ENCODE measurements around the gene NRM. TPM values are rescaled to one million over a fixed set of nuclear protein-coding genes. Genes with fewer than 3 reads are reported as not detected.

The NRM gene
- total and polyA plus RNA-seq, 2 of the 13 experiments (the other 11 are each of a cell fraction or from before 2014, with no cell fraction given): 12.5 to 16.0 TPM

DNA sequence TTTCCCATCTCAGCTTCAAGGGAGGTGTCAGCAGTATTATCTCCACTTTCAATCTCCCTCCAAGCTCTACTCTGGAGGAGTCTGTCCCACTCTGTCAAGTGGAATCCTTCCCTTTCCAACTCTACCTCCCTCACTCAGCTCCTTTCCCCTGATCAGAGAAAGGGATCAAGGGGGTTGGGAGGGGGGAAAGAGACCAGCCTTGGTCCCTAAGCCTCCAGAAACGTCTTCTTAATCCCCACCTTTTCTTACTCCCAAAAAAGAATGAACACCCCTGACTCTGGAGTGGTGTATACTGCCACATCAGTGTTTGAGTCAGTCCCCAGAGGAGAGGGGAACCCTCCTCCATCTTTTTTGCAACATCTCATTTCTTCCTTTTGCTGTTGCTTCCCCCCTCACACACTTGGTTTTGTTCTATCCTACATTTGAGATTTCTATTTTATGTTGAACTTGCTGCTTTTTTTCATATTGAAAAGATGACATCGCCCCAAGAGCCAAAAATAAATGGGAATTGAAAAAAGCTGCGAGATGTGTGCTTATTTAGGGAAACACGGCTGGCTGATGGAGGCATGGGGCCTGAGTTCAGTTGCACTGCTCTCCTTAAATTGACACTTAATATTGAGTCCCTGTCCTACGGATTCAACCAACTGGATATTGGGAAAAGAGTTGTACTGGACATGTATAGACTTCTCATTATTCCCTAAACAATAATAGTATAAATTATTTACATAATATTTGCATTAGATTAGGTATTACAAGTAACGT lies 34.3 kb upstream of the NRM start (continued):
- TF ChIP-seq ZNF510 (CRISPR knock-in tag; IDR thresholded peaks at IDR 0.05; ENCODE audit: low read depth) (no peak), SMYD3 (CRISPR knock-in tag; IDR thresholded peaks at IDR 0.05) (no peak), MEIS1 (CRISPR knock-in tag; IDR thresholded peaks at IDR 0.05; ENCODE audit: borderline replicate concordance) (no peak), REPIN1 (CRISPR knock-in tag; IDR thresholded peaks at IDR 0.05; ENCODE audit: borderline replicate concordance, low read depth) (no peak), EED (CRISPR knock-in tag; IDR thresholded peaks at IDR 0.05) (no peak), SOX5 (CRISPR knock-in tag; IDR thresholded peaks at IDR 0.05; ENCODE audit: borderline replicate concordance) (no peak), JUNB (CRISPR knock-in tag; IDR thresholded peaks at IDR 0.05; ENCODE audit: borderline replicate concordance) (no peak), YEATS4 (CRISPR knock-in tag; IDR thresholded peaks at IDR 0.05; ENCODE audit: borderline replicate concordance) (no peak), KAT2B (IDR thresholded peaks at IDR 0.05; ENCODE audit: borderline replicate concordance, low read depth, low read length) (no peak), ZFX (CRISPR knock-in tag; IDR thresholded peaks at IDR 0.05; ENCODE audit: low read depth) (0 out of 2 replicates have a peak, but pooled peaks have one; percentile 4), GABPB1 (CRISPR knock-in tag; IDR thresholded peaks at IDR 0.05) (no peak), RFX3 (CRISPR knock-in tag; IDR thresholded peaks at IDR 0.05) (no peak), ZKSCAN5 (CRISPR knock-in tag; IDR thresholded peaks at IDR 0.05) (no peak), ELF1 (CRISPR knock-in tag; IDR thresholded peaks at IDR 0.05) (no peak), ZNF382 (CRISPR knock-in tag; IDR thresholded peaks at IDR 0.05; ENCODE audit: borderline replicate concordance) (no peak), SATB2 (CRISPR knock-in tag; IDR thresholded peaks at IDR 0.05) (no peak), GATAD1 (CRISPR knock-in tag; IDR thresholded peaks at IDR 0.05) (no peak), NR2C2 (CRISPR knock-in tag; IDR thresholded peaks at IDR 0.05; ENCODE audit: borderline replicate concordance) (no peak), NFYB (CRISPR knock-in tag; IDR thresholded peaks at IDR 0.05) (no peak), ZNF124 (CRISPR knock-in tag; IDR thresholded peaks at IDR 0.05) (no peak), ZNF558 (CRISPR knock-in tag; IDR thresholded peaks at IDR 0.05; ENCODE audit: borderline replicate concordance) (0 out of 2 replicates have a peak, but pooled peaks have one; percentile 4), WIZ (CRISPR knock-in tag; IDR thresholded peaks at IDR 0.05) (no peak), ZNF550 (CRISPR knock-in tag; IDR thresholded peaks at IDR 0.05; ENCODE audit: borderline replicate concordance) (no peak), GATA4 (IDR thresholded peaks at IDR 0.05; ENCODE audit: borderline replicate concordance, low read depth) (0 out of 2 replicates have a peak, but pooled peaks have one; percentile 15), RBFOX2 (IDR thresholded peaks at IDR 0.05; ENCODE audit: low read depth, low read length) (peak; percentile 15), RBM22 (optimal IDR thresholded peaks at IDR 0.05; ENCODE audit: low read length) (peak; percentile 99), HOXA7 (CRISPR knock-in tag; IDR thresholded peaks at IDR 0.05) (no peak), NFIC (IDR thresholded peaks at IDR 0.05; ENCODE audit: low read length) (no peak), RXRB (CRISPR knock-in tag; IDR thresholded peaks at IDR 0.05; ENCODE audit: borderline replicate concordance) (0 out of 2 replicates have a peak, but pooled peaks have one; percentile 4), ZNF761 (CRISPR knock-in tag; conservative IDR thresholded peaks at IDR 0.05) (no peak)
- TF ChIP-seq, protein P1, sequence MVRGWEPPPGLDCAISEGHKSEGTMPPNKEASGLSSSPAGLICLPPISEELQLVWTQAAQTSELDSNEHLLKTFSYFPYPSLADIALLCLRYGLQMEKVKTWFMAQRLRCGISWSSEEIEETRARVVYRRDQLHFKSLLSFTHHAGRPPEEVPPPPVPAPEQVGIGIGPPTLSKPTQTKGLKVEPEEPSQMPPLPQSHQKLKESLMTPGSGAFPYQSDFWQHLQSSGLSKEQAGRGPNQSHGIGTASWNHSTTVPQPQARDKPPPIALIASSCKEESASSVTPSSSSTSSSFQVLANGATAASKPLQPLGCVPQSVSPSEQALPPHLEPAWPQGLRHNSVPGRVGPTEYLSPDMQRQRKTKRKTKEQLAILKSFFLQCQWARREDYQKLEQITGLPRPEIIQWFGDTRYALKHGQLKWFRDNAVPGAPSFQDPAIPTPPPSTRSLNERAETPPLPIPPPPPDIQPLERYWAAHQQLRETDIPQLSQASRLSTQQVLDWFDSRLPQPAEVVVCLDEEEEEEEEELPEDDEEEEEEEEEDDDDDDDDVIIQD (CRISPR knock-in tag; IDR thresholded peaks at IDR 0.05; ENCODE audit: low read depth): no peak
- TF ChIP-seq, protein P2, sequence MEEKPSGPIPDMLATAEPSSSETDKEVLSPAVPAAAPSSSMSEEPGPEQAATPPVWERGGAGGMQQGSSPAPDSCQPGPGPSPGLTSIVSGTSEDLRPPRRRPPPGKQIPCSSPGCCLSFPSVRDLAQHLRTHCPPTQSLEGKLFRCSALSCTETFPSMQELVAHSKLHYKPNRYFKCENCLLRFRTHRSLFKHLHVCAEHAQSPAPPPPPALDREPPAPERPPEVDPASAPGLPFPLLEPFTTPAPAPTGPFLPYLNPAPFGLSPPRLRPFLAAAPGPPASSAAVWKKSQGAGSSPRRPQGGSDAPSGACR (CRISPR knock-in tag; IDR thresholded peaks at IDR 0.05): no peak

Measured in HepG2 (cell line).